ENCODE results near the gene TUBGCP3.

- TF ChIP-seq CTCF (conservative IDR thresholded peaks at IDR 0.05 in 1 of 2, IDR thresholded peaks at IDR 0.05 in 1 of 2; ENCODE audit: extremely low read depth in 1 of 2, insufficient read depth in 1 of 2, low read depth in 1 of 2, low read length in 2 of 2) (no peak), EZH2 (IDR thresholded peaks at IDR 0.05; ENCODE audit: borderline replicate concordance, low read length) (no peak)
Measured at GRCh38 chr13:112624040-112624439, 36.1 kb upstream of the TUBGCP3 start.
